Stimulated activated CD4-positive, alpha-beta T cell treated with anti-CD3 and anti-CD28 coated beads, Interleukin-15, amount 100 ng/mL, for 24 hours (primary cell): ENCODE measurements around the gene SLC51A.
"Not testable (repeated sequence)": the region's sequence is repeated elsewhere in the genome, so short reads cannot be mapped to it uniquely, and the experiment has no call there.

ENCODE experiments used
- DNase-seq: peaks from one replicate; pipeline ENCODE4 v3.0.0-alpha.2; 2020

The SLC51A gene

GRCh38 chr3:196216089-196216564 lies at the start of gene SLC51A:
TSS of gene SLC51A (plus strand) at chr3:196216534. CDS start at chr3:196216713, 179 bp downstream.
- no peak for DNase-seq

GRCh38 chr3:196166741-196167140 lies 49.6 kb upstream of the SLC51A start:
- DNase-seq: peak; percentile 57

- DNase-seq: no peak
These were observed 47.4 kb upstream of the SLC51A start for GRCh38 chr3:196168808-196169391.

GRCh38 chr3:196169836-196170240 lies 46.5 kb upstream of the SLC51A start:
- no peak for DNase-seq

GRCh38 chr3:196170296-196170695 lies 46.0 kb upstream of the SLC51A start:
- not testable (repeated sequence) for DNase-seq

- no peak for DNase-seq
These were observed 41.7 kb upstream of the SLC51A start for GRCh38 chr3:196174652-196175051.

GRCh38 chr3:196175116-196175625 lies 41.2 kb upstream of the SLC51A start:
- no peak for DNase-seq

GRCh38 chr3:196175722-196176121 lies 40.6 kb upstream of the SLC51A start:
- no peak for DNase-seq

- DNase-seq: no peak
These were observed 38.8 kb upstream of the SLC51A start for GRCh38 chr3:196177567-196177966.

GRCh38 chr3:196177967-196178366 lies 38.4 kb upstream of the SLC51A start:
- no peak for DNase-seq

GRCh38 chr3:196178993-196179379 lies 37.3 kb upstream of the SLC51A start:
- no peak for DNase-seq

- peak; percentile 90 for DNase-seq
These were observed 36.7 kb upstream of the SLC51A start for GRCh38 chr3:196179380-196180308.

- no peak for DNase-seq
These were observed 36.0 kb upstream of the SLC51A start for GRCh38 chr3:196180346-196180745.

GRCh38 chr3:196181127-196181546 lies 35.2 kb upstream of the SLC51A start:
- DNase-seq: peak; percentile 19

- not testable (repeated sequence) for DNase-seq
These were observed 32.2 kb upstream of the SLC51A start for GRCh38 chr3:196184169-196184432.

GRCh38 chr3:196184881-196185280 lies 31.5 kb upstream of the SLC51A start:
- no peak for DNase-seq

- no peak for DNase-seq
These were observed 29.4 kb upstream of the SLC51A start for GRCh38 chr3:196186651-196187573.

- no peak for DNase-seq
These were observed 26.6 kb upstream of the SLC51A start for GRCh38 chr3:196189566-196190347.

GRCh38 chr3:196192036-196192523 lies 24.3 kb upstream of the SLC51A start:
- DNase-seq: peak; percentile 61

GRCh38 chr3:196192524-196193051 lies 23.7 kb upstream of the SLC51A start:
- no peak for DNase-seq

- no peak for DNase-seq
These were observed 23.1 kb upstream of the SLC51A start for GRCh38 chr3:196193133-196193735.
